Esophagus muscularis mucosa (tissue), 3 donors: ENCODE results near the gene ABCC6.

Experiments
- POLR2A ChIP-seq: fragments of 450-650 bp; IDR thresholded peaks from one replicate; pipeline ENCODE4 v1.6.1; 2017; ENCODE audit warnings: antibody characterized with exemption, moderate library complexity, mild to moderate bottlenecking, low read depth
- TF ChIP-seq, protein P1 (sequence below), 3 experiments: fragments of 200-600 bp in 2 of 3; fragments of 450-650 bp in 1 of 3; sonication (generic) in 2 of 3; IDR thresholded peaks; one replicate each; pipeline ENCODE4 v1.5.1; 2017 to 2019; ENCODE audit warnings: antibody characterized with exemption in 3 of 3, mild to moderate bottlenecking in 2 of 3, moderate library complexity in 1 of 3

DNA sequence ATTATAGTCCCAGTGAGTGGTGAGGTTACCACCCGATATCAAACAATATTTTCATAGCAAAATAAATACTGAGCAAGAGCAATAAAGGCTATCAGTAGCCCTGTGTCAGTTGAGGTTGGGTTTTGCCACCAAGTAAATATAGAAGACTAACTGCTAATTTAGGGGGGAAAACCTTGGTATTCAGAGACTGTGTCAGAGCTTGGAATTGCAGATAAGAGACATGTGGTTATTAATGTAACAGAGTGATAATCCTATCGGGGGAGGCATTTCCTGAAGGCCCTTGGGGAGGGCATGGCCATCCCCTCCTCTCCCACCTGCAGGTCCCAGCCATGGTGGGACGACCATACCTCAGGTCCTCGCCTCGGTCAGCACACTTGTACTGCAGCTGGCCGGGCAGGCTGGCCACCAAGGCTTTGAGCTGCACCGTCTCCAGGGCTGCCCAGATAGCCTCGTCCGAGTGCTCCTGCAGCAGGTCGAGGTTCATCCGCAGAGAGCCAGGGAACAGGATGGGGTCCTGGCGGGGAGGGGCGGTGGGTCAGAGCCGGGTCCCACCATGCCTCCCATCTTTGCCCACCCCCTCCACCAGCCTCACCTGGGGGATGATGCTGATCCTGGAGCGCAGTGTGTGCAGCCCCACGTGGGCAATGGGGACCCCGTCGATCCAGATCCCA lies 68.9 kb downstream of the ABCC6 start:
- TF ChIP-seq, protein P1, sequence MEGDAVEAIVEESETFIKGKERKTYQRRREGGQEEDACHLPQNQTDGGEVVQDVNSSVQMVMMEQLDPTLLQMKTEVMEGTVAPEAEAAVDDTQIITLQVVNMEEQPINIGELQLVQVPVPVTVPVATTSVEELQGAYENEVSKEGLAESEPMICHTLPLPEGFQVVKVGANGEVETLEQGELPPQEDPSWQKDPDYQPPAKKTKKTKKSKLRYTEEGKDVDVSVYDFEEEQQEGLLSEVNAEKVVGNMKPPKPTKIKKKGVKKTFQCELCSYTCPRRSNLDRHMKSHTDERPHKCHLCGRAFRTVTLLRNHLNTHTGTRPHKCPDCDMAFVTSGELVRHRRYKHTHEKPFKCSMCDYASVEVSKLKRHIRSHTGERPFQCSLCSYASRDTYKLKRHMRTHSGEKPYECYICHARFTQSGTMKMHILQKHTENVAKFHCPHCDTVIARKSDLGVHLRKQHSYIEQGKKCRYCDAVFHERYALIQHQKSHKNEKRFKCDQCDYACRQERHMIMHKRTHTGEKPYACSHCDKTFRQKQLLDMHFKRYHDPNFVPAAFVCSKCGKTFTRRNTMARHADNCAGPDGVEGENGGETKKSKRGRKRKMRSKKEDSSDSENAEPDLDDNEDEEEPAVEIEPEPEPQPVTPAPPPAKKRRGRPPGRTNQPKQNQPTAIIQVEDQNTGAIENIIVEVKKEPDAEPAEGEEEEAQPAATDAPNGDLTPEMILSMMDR (IDR thresholded peaks at IDR 0.05) = no peak
- no peak for TF ChIP-seq POLR2A
